ENCODE measurements around the gene PPFIA4. TPM values are rescaled to one million over a fixed set of nuclear protein-coding genes. Genes with fewer than 3 reads are reported as not detected.
A peak's percentile ranks its signal among the peaks of the same experiment; 100 is the strongest.

PPFIA4 gene
- total and polyA plus RNA-seq, 4 donors: 11.5 to 51.0 (median 29.2) TPM

DNA sequence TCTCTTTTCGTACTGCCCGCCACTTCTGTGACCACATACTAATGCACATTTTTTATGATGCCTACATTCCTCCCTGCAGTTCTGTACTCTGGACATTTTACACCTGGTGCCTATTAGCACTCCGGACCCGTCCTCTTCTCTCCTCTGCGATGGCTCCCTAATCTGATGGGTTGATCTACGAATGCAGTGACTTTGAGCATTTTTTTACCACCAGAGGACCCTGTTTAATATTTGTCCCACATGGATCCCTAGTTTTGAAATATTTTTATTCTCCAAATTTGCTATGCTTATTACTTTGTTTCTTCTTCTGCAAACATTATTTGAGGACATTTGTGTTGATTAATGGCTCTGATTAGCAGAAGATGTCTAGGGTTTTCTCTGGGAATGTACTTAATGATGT lies 5.2 kb downstream of the PPFIA4 start:
- H3K4me1 ChIP-seq (ENCODE audit: control insufficient read depth, insufficient read depth, low read length): peaks cover 23% of the 10 kb centered on the region
- H3K9me3 ChIP-seq (ENCODE audit: control insufficient read depth, insufficient read depth, low read length): no peaks in the 10 kb centered on the region
- peaks cover 4% of the 10 kb centered on the region for H3K27me3 ChIP-seq (ENCODE audit: control insufficient read depth, insufficient read depth, low read length)
- H3K36me3 ChIP-seq (ENCODE audit: control insufficient read depth, insufficient read depth, low read length): peaks cover 8% of the 10 kb centered on the region
- H3K27ac ChIP-seq (ENCODE audit: low read depth, low read length): no peak overlapping the region
- WGBS (ENCODE audit: insufficient coverage): 87% methylated on average over 6 of the region's 6 CpGs
- no peak overlapping the region for H3K4me3 ChIP-seq (ENCODE audit: low read depth, low read length)
- no peak for DNase-seq (ENCODE audit: low read depth in 4 of 6, low spot score in 6 of 6)

GRCh38 chr1:203033287-203033686 lies 7.0 kb downstream of the PPFIA4 start:
- Histone ChIP-seq H3K4me3 (ENCODE audit: low read depth, low read length) (no peak overlapping the region), H3K27me3 (ENCODE audit: control insufficient read depth, insufficient read depth, low read length) (no peaks in the 10 kb centered on the region), H3K36me3 (ENCODE audit: control insufficient read depth, insufficient read depth, low read length) (peaks cover 8% of the 10 kb centered on the region), H3K9me3 (ENCODE audit: control insufficient read depth, insufficient read depth, low read length) (no peaks in the 10 kb centered on the region), H3K4me1 (ENCODE audit: control insufficient read depth, insufficient read depth, low read length) (peaks cover 11% of the 10 kb centered on the region), H3K27ac (ENCODE audit: low read depth, low read length) (no peak overlapping the region)
- DNase-seq (ENCODE audit: low read depth in 4 of 6, low spot score in 6 of 6): no peak
- 94% methylated on average over 2 of the region's 2 CpGs for WGBS (ENCODE audit: insufficient coverage)

- Histone ChIP-seq H3K4me3 (ENCODE audit: low read depth, low read length) (no peak overlapping the region), H3K27ac (ENCODE audit: low read depth, low read length) (no peak overlapping the region)
- no peak for DNase-seq (ENCODE audit: low read depth in 4 of 6, low spot score in 6 of 6)
These were observed 7.6 kb downstream of the PPFIA4 start for GRCh38 chr1:203033917-203034316.

GRCh38 chr1:203034422-203035110 lies 8.3 kb downstream of the PPFIA4 start:
- no peaks in the 10 kb centered on the region for H3K27me3 ChIP-seq (ENCODE audit: control insufficient read depth, insufficient read depth, low read length)
- H3K36me3 ChIP-seq (ENCODE audit: control insufficient read depth, insufficient read depth, low read length): peaks cover 15% of the 10 kb centered on the region
- H3K9me3 ChIP-seq (ENCODE audit: control insufficient read depth, insufficient read depth, low read length): no peaks in the 10 kb centered on the region
- H3K4me1 ChIP-seq (ENCODE audit: control insufficient read depth, insufficient read depth, low read length): peaks cover 13% of the 10 kb centered on the region
- WGBS (ENCODE audit: insufficient coverage): 77% methylated on average over 6 of the region's 10 CpGs
- no peak for DNase-seq (ENCODE audit: low read depth in 4 of 6, low spot score in 6 of 6)
- H3K4me3 ChIP-seq (ENCODE audit: low read depth, low read length): no peak overlapping the region
- H3K27ac ChIP-seq (ENCODE audit: low read depth, low read length): no peak overlapping the region

More at GRCh38 chr1:203033917-203034316, 7.6 kb downstream of the PPFIA4 start:
- Histone ChIP-seq H3K27me3 (ENCODE audit: control insufficient read depth, insufficient read depth, low read length) (no peaks in the 10 kb centered on the region), H3K4me1 (ENCODE audit: control insufficient read depth, insufficient read depth, low read length) (peaks cover 11% of the 10 kb centered on the region), H3K9me3 (ENCODE audit: control insufficient read depth, insufficient read depth, low read length) (no peaks in the 10 kb centered on the region), H3K36me3 (ENCODE audit: control insufficient read depth, insufficient read depth, low read length) (peaks cover 12% of the 10 kb centered on the region)
- 100% methylated on average over 2 of the region's 2 CpGs for WGBS (ENCODE audit: insufficient coverage)

- no peak for DNase-seq (ENCODE audit: low read depth in 4 of 6, low spot score in 6 of 6)
- H3K27ac ChIP-seq (ENCODE audit: low read depth, low read length): no peak overlapping the region
- no peaks in the 10 kb centered on the region for H3K9me3 ChIP-seq (ENCODE audit: control insufficient read depth, insufficient read depth, low read length)
- H3K27me3 ChIP-seq (ENCODE audit: control insufficient read depth, insufficient read depth, low read length): no peaks in the 10 kb centered on the region
- H3K36me3 ChIP-seq (ENCODE audit: control insufficient read depth, insufficient read depth, low read length): peaks cover 11% of the 10 kb centered on the region
- H3K4me3 ChIP-seq (ENCODE audit: low read depth, low read length): no peak overlapping the region
- H3K4me1 ChIP-seq (ENCODE audit: control insufficient read depth, insufficient read depth, low read length): peaks cover 18% of the 10 kb centered on the region
- WGBS (ENCODE audit: insufficient coverage): 64% methylated on average over 10 of the region's 15 CpGs
These were observed 9.1 kb downstream of the PPFIA4 start for GRCh38 chr1:203035111-203036000.

- Histone ChIP-seq H3K9me3 (ENCODE audit: control insufficient read depth, insufficient read depth, low read length) (no peaks in the 10 kb centered on the region), H3K4me3 (ENCODE audit: low read depth, low read length) (no peak overlapping the region), H3K27me3 (ENCODE audit: control insufficient read depth, insufficient read depth, low read length) (no peaks in the 10 kb centered on the region), H3K36me3 (ENCODE audit: control insufficient read depth, insufficient read depth, low read length) (peaks cover 9% of the 10 kb centered on the region), H3K27ac (ENCODE audit: low read depth, low read length) (no peak overlapping the region), H3K4me1 (ENCODE audit: control insufficient read depth, insufficient read depth, low read length) (peaks cover 18% of the 10 kb centered on the region)
- 86% methylated on average over 3 of the region's 4 CpGs for WGBS (ENCODE audit: insufficient coverage)
- DNase-seq (ENCODE audit: low read depth in 4 of 6, low spot score in 6 of 6): no peak
These were observed 9.8 kb downstream of the PPFIA4 start for GRCh38 chr1:203036135-203036534.

DNA sequence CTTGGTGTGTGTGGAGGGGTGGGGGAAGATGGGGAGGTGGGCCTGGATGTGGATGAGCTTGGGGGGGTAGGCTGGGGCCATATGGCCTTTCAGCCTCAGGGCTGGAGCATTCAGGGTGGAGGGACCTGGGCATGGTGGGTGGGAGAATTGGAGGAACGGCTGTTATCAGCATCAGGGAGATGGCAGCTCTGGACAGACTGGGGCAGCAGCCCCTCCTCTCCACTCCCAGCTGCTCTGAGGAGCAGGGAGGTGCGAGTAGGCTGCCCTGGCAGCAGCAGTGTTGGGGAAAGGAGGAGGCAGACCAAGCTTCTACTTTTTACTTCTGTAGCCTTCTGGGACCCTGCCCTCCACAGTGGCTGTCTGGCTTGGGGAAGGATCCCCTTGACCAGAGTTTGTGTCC lies 10.2 kb downstream of the PPFIA4 start:
- Histone ChIP-seq H3K4me1 (ENCODE audit: control insufficient read depth, insufficient read depth, low read length) (peaks cover 18% of the 10 kb centered on the region), H3K27me3 (ENCODE audit: control insufficient read depth, insufficient read depth, low read length) (no peaks in the 10 kb centered on the region), H3K9me3 (ENCODE audit: control insufficient read depth, insufficient read depth, low read length) (no peaks in the 10 kb centered on the region), H3K36me3 (ENCODE audit: control insufficient read depth, insufficient read depth, low read length) (peaks cover 9% of the 10 kb centered on the region), H3K4me3 (ENCODE audit: low read depth, low read length) (no peak overlapping the region), H3K27ac (ENCODE audit: low read depth, low read length) (no peak overlapping the region)
- no peak for DNase-seq (ENCODE audit: low read depth in 4 of 6, low spot score in 6 of 6)
- 33% methylated on average over 1 of the region's 2 CpGs for WGBS (ENCODE audit: insufficient coverage)

DNA sequence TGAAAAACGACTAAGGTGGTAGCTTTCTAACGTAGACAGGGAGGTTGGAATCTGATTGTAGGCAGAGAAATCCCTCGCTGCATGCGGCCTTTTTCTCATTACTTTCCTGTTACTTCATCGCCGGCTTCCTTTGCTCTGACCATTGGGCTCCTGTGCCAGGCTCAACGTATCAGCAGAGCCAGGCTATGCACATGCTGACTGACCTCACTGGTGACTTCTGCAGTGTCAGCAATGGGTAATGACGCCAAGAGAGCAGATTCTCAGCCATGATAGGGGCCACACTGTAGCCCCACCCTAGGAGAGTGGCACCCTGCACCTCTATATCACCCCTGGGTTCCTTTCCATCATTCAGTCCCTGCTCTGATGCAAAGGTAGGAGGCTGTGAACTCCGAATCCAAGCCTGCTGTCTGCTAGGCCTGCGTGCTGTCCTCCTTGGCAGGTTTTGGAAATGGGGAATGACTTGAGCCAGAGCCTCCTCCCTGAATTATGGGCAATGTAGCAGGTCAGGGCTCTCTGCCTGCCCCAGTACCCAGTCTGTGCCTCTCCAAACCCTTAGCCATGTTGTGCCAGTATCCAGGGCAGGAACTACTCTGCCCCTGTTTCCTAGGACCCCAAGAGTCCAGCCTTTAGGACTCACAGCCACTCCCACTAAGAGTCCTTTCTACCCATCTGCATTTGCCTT lies 11.4 kb downstream of the PPFIA4 start:
- DNase-seq (ENCODE audit: low read depth in 4 of 6, low spot score in 6 of 6): no peak
- Histone ChIP-seq H3K4me3 (ENCODE audit: low read depth, low read length) (no peak overlapping the region), H3K4me1 (ENCODE audit: control insufficient read depth, insufficient read depth, low read length) (peaks cover 18% of the 10 kb centered on the region), H3K36me3 (ENCODE audit: control insufficient read depth, insufficient read depth, low read length) (peaks cover 9% of the 10 kb centered on the region), H3K9me3 (ENCODE audit: control insufficient read depth, insufficient read depth, low read length) (no peaks in the 10 kb centered on the region), H3K27me3 (ENCODE audit: control insufficient read depth, insufficient read depth, low read length) (no peaks in the 10 kb centered on the region), H3K27ac (ENCODE audit: low read depth, low read length) (no peak overlapping the region)
- WGBS (ENCODE audit: insufficient coverage): 84% methylated on average over 7 of the region's 10 CpGs

- peaks cover 11% of the 10 kb centered on the region for H3K36me3 ChIP-seq (ENCODE audit: control insufficient read depth, insufficient read depth, low read length)
- peak in 2 of 6 donors; percentile 20 to 41 for DNase-seq (ENCODE audit: low read depth in 4 of 6, low spot score in 6 of 6)
- H3K4me3 ChIP-seq (ENCODE audit: low read depth, low read length): no peak overlapping the region
- WGBS (ENCODE audit: insufficient coverage): 56% methylated on average over 9 of the region's 9 CpGs
- H3K9me3 ChIP-seq (ENCODE audit: control insufficient read depth, insufficient read depth, low read length): no peaks in the 10 kb centered on the region
- no peaks in the 10 kb centered on the region for H3K27me3 ChIP-seq (ENCODE audit: control insufficient read depth, insufficient read depth, low read length)
- no peak overlapping the region for H3K27ac ChIP-seq (ENCODE audit: low read depth, low read length)
- peaks cover 18% of the 10 kb centered on the region for H3K4me1 ChIP-seq (ENCODE audit: control insufficient read depth, insufficient read depth, low read length)
These were observed 12.0 kb downstream of the PPFIA4 start for GRCh38 chr1:203038217-203038741.
